Measurements from ENCODE around the gene ADAMTS9. TPM values are rescaled to one million over a fixed set of nuclear protein-coding genes. Genes with fewer than 3 reads are reported as not detected.

The ADAMTS9 gene
- total and polyA plus RNA-seq, 2 donors (not counting 1 experiment from before 2014, with no cell fraction given): not detected

- peaks cover 3% of the 10 kb centered on the region for H3K9me3 Mint-ChIP-seq (ENCODE audit: insufficient read depth)
- H3K4me1 Mint-ChIP-seq: no peaks in the 10 kb centered on the region
- H3K27ac Mint-ChIP-seq: no peak overlapping the region
- no peaks in the 10 kb centered on the region for H3K36me3 ChIP-seq (replicated peaks in 1 of 2; ENCODE audit: control extremely low read depth in 1 of 2, control insufficient read depth in 1 of 2, extremely low read depth in 1 of 2, insufficient read depth in 2 of 2, low read length in 1 of 2)
- H3K27ac ChIP-seq (ENCODE audit: low read length in 2 of 2): no peak overlapping the region
- H4K20me1 ChIP-seq (ENCODE audit: control insufficient read depth, insufficient read depth, low read length, poor library complexity, severe bottlenecking): no peaks in the 10 kb centered on the region
- no peak for DNase-seq
- H3K27me3 ChIP-seq (replicated peaks in 1 of 4; ENCODE audit: control extremely low read depth in 1 of 4, control insufficient read depth in 3 of 4, insufficient read depth in 4 of 4, low read length in 3 of 4): no peaks in the 10 kb centered on the region
- ChIA-PET CTCF (no interaction called here), POLR2A (no interaction called here)
- H2AFZ ChIP-seq (ENCODE audit: insufficient read depth, low read depth, low read length, poor library complexity, severe bottlenecking): no peak overlapping the region
- no peaks in the 10 kb centered on the region for H3K9me3 ChIP-seq (ENCODE audit: control extremely low read depth in 1 of 3, control insufficient read depth in 2 of 3, insufficient read depth in 1 of 3, low read length in 2 of 3)
- no peaks in the 10 kb centered on the region for H3K79me2 ChIP-seq (ENCODE audit: control insufficient read depth, insufficient read depth, low read length)
- H3K27me3 Mint-ChIP-seq: no peaks in the 10 kb centered on the region
- TF ChIP-seq, protein P1, sequence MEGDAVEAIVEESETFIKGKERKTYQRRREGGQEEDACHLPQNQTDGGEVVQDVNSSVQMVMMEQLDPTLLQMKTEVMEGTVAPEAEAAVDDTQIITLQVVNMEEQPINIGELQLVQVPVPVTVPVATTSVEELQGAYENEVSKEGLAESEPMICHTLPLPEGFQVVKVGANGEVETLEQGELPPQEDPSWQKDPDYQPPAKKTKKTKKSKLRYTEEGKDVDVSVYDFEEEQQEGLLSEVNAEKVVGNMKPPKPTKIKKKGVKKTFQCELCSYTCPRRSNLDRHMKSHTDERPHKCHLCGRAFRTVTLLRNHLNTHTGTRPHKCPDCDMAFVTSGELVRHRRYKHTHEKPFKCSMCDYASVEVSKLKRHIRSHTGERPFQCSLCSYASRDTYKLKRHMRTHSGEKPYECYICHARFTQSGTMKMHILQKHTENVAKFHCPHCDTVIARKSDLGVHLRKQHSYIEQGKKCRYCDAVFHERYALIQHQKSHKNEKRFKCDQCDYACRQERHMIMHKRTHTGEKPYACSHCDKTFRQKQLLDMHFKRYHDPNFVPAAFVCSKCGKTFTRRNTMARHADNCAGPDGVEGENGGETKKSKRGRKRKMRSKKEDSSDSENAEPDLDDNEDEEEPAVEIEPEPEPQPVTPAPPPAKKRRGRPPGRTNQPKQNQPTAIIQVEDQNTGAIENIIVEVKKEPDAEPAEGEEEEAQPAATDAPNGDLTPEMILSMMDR (IDR thresholded peaks at IDR 0.05): no peak
- TF ChIP-seq EZH2 (IDR thresholded peaks at IDR 0.05; ENCODE audit: borderline replicate concordance, insufficient read depth, low read depth, low read length, poor library complexity, severe bottlenecking): no peak
- no peaks in the 10 kb centered on the region for H3K4me1 ChIP-seq (ENCODE audit: control insufficient read depth in 2 of 2, insufficient read depth in 2 of 2, low read length in 2 of 2)
- no peak for ATAC-seq (ENCODE audit: low read depth)
- H3K9ac ChIP-seq (ENCODE audit: low read length): no peak overlapping the region
- no peak overlapping the region for H3K4me3 ChIP-seq (ENCODE audit: control extremely low read depth in 1 of 5, extremely low read depth in 1 of 5, insufficient read depth in 1 of 5, low read depth in 2 of 5, low read length in 4 of 5)
- no peak overlapping the region for H3K4me3 Mint-ChIP-seq
- H3K4me2 ChIP-seq (replicated peaks; ENCODE audit: low read depth, low read length, poor library complexity, severe bottlenecking): no peak overlapping the region
- intact Hi-C loops (cut with micrococcal nuclease): no loop called here
- WGBS (ENCODE audit: insufficient coverage): 98% methylated on average over 4 of the region's 4 CpGs
These were observed 31.3 kb downstream of the ADAMTS9 start for GRCh38 chr3:64656544-64656943.

DNA sequence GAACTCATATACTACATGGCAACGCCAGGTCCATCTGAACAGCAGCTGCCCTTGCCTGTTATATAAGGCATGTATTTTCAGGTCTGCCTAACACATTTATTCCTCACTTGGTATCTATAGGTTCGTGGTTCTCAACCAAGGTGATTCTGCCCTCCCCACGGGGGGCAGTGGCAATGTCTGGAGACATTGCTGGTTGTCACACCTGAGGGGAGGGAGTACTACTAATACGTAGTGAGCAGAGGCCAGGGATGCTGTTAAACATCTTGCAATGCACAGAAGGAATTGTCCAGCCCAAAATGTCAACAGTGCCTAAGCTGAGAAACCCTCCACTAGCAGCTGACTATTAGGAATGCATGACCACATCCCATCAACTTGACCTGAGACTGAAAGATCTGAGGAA is 32.6 kb downstream of the ADAMTS9 start:
- H3K36me3 ChIP-seq (replicated peaks in 1 of 2; ENCODE audit: control extremely low read depth in 1 of 2, control insufficient read depth in 1 of 2, extremely low read depth in 1 of 2, insufficient read depth in 2 of 2, low read length in 1 of 2): no peaks in the 10 kb centered on the region
- 80% methylated on average over 3 of the region's 4 CpGs for WGBS (ENCODE audit: insufficient coverage)
- Mint-ChIP-seq H3K9me3 (ENCODE audit: insufficient read depth) (no peaks in the 10 kb centered on the region), H3K4me3 (no peak overlapping the region), H3K27ac (no peak overlapping the region), H3K4me1 (no peaks in the 10 kb centered on the region), H3K27me3 (no peaks in the 10 kb centered on the region)
- no peak overlapping the region for H2AFZ ChIP-seq (ENCODE audit: insufficient read depth, low read depth, low read length, poor library complexity, severe bottlenecking)
- intact Hi-C loops (cut with micrococcal nuclease): no loop called here
- no peaks in the 10 kb centered on the region for H3K79me2 ChIP-seq (ENCODE audit: control insufficient read depth, insufficient read depth, low read length)
- H3K9ac ChIP-seq (ENCODE audit: low read length): no peak overlapping the region
- DNase-seq (no peak), ATAC-seq (ENCODE audit: low read depth) (no peak)
- H3K4me1 ChIP-seq (ENCODE audit: control insufficient read depth in 2 of 2, insufficient read depth in 2 of 2, low read length in 2 of 2): no peaks in the 10 kb centered on the region
- H3K9me3 ChIP-seq (ENCODE audit: control extremely low read depth in 1 of 3, control insufficient read depth in 2 of 3, insufficient read depth in 1 of 3, low read length in 2 of 3): no peaks in the 10 kb centered on the region
- H3K4me2 ChIP-seq (replicated peaks; ENCODE audit: low read depth, low read length, poor library complexity, severe bottlenecking): no peak overlapping the region
- CTCF ChIA-PET: no interaction called here
- H3K27me3 ChIP-seq (replicated peaks in 1 of 4; ENCODE audit: control extremely low read depth in 1 of 4, control insufficient read depth in 3 of 4, insufficient read depth in 4 of 4, low read length in 3 of 4): no peaks in the 10 kb centered on the region
- TF ChIP-seq EZH2 (IDR thresholded peaks at IDR 0.05; ENCODE audit: borderline replicate concordance, insufficient read depth, low read depth, low read length, poor library complexity, severe bottlenecking): no peak
- TF ChIP-seq, protein P1 (IDR thresholded peaks at IDR 0.05): no peak
- H3K27ac ChIP-seq (ENCODE audit: low read length in 2 of 2): no peak overlapping the region
- POLR2A ChIA-PET: no interaction called here
- H4K20me1 ChIP-seq (ENCODE audit: control insufficient read depth, insufficient read depth, low read length, poor library complexity, severe bottlenecking): no peaks in the 10 kb centered on the region
- H3K4me3 ChIP-seq (ENCODE audit: control extremely low read depth in 1 of 5, extremely low read depth in 1 of 5, insufficient read depth in 1 of 5, low read depth in 2 of 5, low read length in 4 of 5): no peak overlapping the region

Measured in B cell (primary cell).